Stomach (tissue), 9 donors: Measurements from ENCODE around the gene RBM10. TPM values are rescaled to one million over a fixed set of nuclear protein-coding genes. Genes with fewer than 3 reads are reported as not detected.

Experiments
- DNase-seq, 2 donors: peaks; one replicate each; pipeline versions ENCODE4 v3.0.0 to v3.0.0-alpha.2; 2013 to 2019
- H3K27ac ChIP-seq, 5 donors: fragments of 200-600 bp in 4 of 5; sonication (generic) in 4 of 5; one replicate each; pipeline ENCODE4 v1.5.1; 2013 to 2019; ENCODE audit warnings: mild to moderate bottlenecking in 1 of 5, moderate library complexity in 1 of 5
- H3K27me3 ChIP-seq, 3 donors: fragments of 200-600 bp; sonication (generic); one replicate each; pipeline ENCODE4 v1.5.1; 2017 to 2019; ENCODE audit warnings: mixed run types in 1 of 3
- H3K36me3 ChIP-seq, 4 donors: fragments of 200-600 bp; sonication (generic); 1 replicate in 3 of 4; 2 replicates in 1 of 4; pipeline ENCODE4 v1.5.1; 2016 to 2019
- H3K4me1 ChIP-seq, 4 donors: fragments of 200-600 bp; sonication (generic); one replicate each; pipeline ENCODE4 v1.5.1; 2016 to 2019
- H3K4me3 ChIP-seq, 4 donors: fragments of 200-600 bp; sonication (generic) in 3 of 4; one replicate each; pipeline ENCODE4 v1.5.1; 2016 to 2019; ENCODE audit warnings: mild to moderate bottlenecking in 1 of 4
- H3K9me3 ChIP-seq, 4 donors: fragments of 200-600 bp; sonication (generic); one replicate each; pipeline ENCODE4 v1.5.1; 2016 to 2019
- CTCF ChIP-seq, 7 experiments: fragments of 450-650 bp in 4 of 7; fragments of 200-600 bp in 3 of 7; sonication (generic) in 3 of 7; IDR thresholded peaks; one replicate each; pipeline ENCODE4 v1.5.1; 2016 to 2019; ENCODE audit warnings: antibody characterized with exemption in 7 of 7, control low read depth in 2 of 7, mild to moderate bottlenecking in 1 of 7
- EP300 ChIP-seq: sonication (generic); formaldehyde crosslinking; IDR thresholded peaks from one replicate; pipeline ENCODE4 v1.6.1; 2017; ENCODE audit warnings: antibody characterized with exemption
- POLR2A ChIP-seq, 4 donors: fragments of 450-650 bp; IDR thresholded peaks; one replicate each; pipeline ENCODE4 v1.6.1; 2016; ENCODE audit warnings: antibody characterized with exemption in 4 of 4, control low read depth in 2 of 4, mild to moderate bottlenecking in 1 of 4, moderate library complexity in 1 of 4
- POLR2AphosphoS5 ChIP-seq, 3 donors: sonication (generic); formaldehyde crosslinking; IDR thresholded peaks; one replicate each; pipeline ENCODE4 v1.6.1; 2016; ENCODE audit warnings: antibody characterized with exemption in 3 of 3
- WGBS, 5 donors: extraction: QIAGEN DNeasy Blood & Tissue Kit in 3 of 5; methylation state at CpG; one replicate each; pipeline versions ENCODE4 v1.1.5 to v1.1.7; 2013 to 2018; 5-methylcytosine and 5-hydroxymethylcytosine counted together
- intact Hi-C: fragments of 100-400 bp; cut with DNase I; formaldehyde crosslinking; loops from one replicate; pipeline ENCODE4 v1.15.1; 2023; ENCODE audit warnings: low total_unique reads
- polyA plus RNA-seq, 3 donors: library from polyadenylated mRNA; stranded (reverse); fragments of 200-250 nt; gene quantifications; one replicate each; pipeline ENCODE4 v1.2.3, GENCODE V29; 2013
- total RNA-seq, 5 donors: library from RNA; depleted of rRNA; stranded (reverse); fragments of >200 nt; gene quantifications; one replicate each; pipeline versions ENCODE4 v1.1.0 to v1.2.3, GENCODE V29; 2014 to 2016
- donor health status: healthy with polysubstance abuse.
- donor health status: Bipolar disorder and iron deficiency.
- donor health status: healthy.

The RBM10 gene
- total and polyA plus RNA-seq, 8 donors: 1.8 to 51.3 (median 24.9) TPM

DNA sequence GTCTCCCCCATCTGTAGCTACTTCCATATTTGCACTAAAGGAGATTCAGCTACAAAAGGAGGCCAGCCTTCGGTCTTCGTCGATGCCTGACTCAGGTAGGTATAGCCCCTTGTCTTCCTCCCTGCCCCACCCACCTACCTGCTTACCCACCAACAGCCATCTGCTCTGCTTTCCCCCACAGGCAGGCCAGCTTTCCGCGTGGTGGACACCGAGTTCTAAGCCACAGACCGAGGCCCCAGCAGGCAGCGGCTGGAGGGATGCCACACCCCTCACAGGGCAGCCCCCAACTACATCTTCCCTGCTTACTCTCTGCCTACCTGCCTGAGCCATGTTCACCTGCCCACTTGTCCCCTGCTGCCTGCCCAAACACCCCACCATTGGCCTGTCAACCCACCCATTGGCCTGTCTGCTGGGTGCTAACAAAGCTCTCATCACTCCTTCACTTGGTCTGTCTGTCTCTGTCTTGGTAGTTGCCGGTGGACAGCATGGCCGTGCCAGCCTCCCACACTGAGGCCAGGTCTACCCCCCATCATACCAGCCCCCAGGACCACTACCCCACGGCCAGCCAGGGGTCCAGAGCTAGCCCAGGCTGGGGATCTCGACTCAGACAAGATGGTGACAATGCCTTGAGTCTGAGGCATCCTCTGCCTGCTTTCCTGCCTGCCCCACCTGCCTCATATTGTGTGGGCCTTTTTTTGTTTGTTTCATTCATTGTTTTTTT is 83.7 kb downstream of the RBM10 start:
- 93 to 100% (median 94%) methylated on average over 3 to 12 of the region's 12 CpGs for WGBS, 5 donors
- Histone ChIP-seq H3K4me1 (peaks cover 0 to 7% (median 0%) of the 10 kb centered on the region in 4 donors), H3K4me3 (no peak overlapping the region), H3K36me3 (peaks cover 39 to 61% (median 59%) of the 10 kb centered on the region in 4 donors), H3K9me3 (no peaks in the 10 kb centered on the region), H3K27me3 (peaks cover 0 to 11% (median 0%) of the 10 kb centered on the region in 3 donors), H3K27ac (no peak overlapping the region)
- no peak for DNase-seq
- intact Hi-C loops: no loop called here
- TF ChIP-seq EP300 (no peak), POLR2A (IDR thresholded peaks at IDR 0.05) (no peak), POLR2AphosphoS5 (IDR thresholded peaks at IDR 0.05) (no peak), CTCF (IDR thresholded peaks at IDR 0.05) (no peak)

DNA sequence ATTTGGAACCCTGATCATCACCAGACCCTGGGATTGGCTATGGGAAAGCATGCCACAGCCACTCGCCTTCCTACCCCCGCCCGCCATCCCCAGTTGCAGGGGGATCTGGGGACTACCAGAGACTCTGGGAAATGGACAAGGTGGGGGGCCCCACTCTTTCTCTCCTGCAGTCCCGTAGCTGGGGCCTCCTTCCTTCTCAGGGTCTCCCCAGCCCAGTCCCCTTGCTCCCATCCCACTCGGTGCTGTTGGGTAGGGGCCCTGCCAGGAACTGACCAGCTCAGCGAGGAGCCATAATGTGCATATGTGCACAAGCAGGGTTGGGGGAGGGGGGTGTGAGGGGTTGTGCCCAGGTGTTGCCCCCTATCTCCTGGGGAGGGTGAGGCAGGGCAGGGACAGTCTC is 84.4 kb downstream of the RBM10 start:
- peaks cover 31 to 54% (median 52%) of the 10 kb centered on the region in 4 donors for H3K36me3 ChIP-seq
- peaks cover 0 to 7% (median 0%) of the 10 kb centered on the region in 4 donors for H3K4me1 ChIP-seq
- no peak overlapping the region for H3K4me3 ChIP-seq
- intact Hi-C loops: no loop called here
- peaks cover 0 to 11% (median 0%) of the 10 kb centered on the region in 3 donors for H3K27me3 ChIP-seq
- no peaks in the 10 kb centered on the region for H3K9me3 ChIP-seq
- TF ChIP-seq CTCF (IDR thresholded peaks at IDR 0.05): no peak
- no peak for TF ChIP-seq POLR2A (IDR thresholded peaks at IDR 0.05)
- no peak for TF ChIP-seq POLR2AphosphoS5 (IDR thresholded peaks at IDR 0.05)
- TF ChIP-seq EP300: no peak
- no peak overlapping the region for H3K27ac ChIP-seq
- no peak for DNase-seq
- WGBS, 5 donors: 91 to 100% (median 96%) methylated on average over 3 to 6 of the region's 6 CpGs; no CpG with 5 or more reads in 1 of the 5 donors

DNA sequence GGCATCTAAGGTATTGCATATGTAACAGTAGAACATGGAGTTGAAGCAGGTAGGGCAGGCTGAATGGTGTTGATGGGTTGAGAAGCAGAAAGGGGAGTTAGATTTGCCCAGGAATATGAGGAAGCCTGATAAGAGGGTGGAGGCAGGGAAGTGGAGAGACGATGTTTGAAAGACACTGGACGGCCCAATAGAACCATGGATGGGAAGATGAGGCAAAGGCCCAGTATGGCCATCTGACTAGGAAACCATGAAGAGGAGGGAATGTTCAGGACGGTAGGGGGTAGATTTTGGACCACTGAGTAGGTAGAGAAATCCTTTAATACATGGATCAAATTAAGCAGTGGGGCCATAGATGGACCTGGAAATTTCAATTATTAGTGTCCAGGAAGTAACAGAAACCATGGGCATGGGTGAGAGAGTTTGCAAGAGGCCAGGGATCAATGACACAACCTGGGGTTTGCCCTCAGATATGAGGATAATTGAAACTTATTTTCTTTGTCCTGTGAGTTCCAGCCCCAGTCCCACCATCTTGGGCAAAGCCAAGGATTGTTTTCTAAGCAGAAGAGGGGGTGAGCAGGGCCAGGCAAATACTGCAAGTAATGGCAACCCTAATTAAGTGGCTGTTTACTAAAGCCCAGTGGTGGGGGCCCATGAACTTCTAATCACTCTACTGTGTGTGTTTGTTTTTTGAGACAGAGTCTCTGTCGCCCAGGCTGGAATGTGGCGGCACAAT is 85.3 kb downstream of the RBM10 start:
- Histone ChIP-seq H3K9me3 (no peaks in the 10 kb centered on the region), H3K27me3 (peaks cover 0 to 11% (median 0%) of the 10 kb centered on the region in 3 donors), H3K27ac (no peak overlapping the region), H3K4me1 (peaks cover 0 to 7% (median 0%) of the 10 kb centered on the region in 4 donors), H3K36me3 (peaks cover 23 to 45% (median 43%) of the 10 kb centered on the region in 4 donors), H3K4me3 (no peak overlapping the region)
- intact Hi-C loops: no loop called here
- DNase-seq: no peak
- TF ChIP-seq CTCF (IDR thresholded peaks at IDR 0.05) (no peak), POLR2A (IDR thresholded peaks at IDR 0.05) (no peak), POLR2AphosphoS5 (IDR thresholded peaks at IDR 0.05) (no peak), EP300 (no peak)
- 76 to 93% (median 83%) methylated on average over 5 of the region's 5 CpGs for WGBS, 5 donors

- Histone ChIP-seq H3K9me3 (no peaks in the 10 kb centered on the region), H3K27me3 (peaks cover 0 to 11% (median 0%) of the 10 kb centered on the region in 3 donors), H3K36me3 (peaks cover 16 to 36% (median 34%) of the 10 kb centered on the region in 4 donors), H3K4me1 (peaks cover 0 to 7% (median 0%) of the 10 kb centered on the region in 4 donors), H3K27ac (no peak overlapping the region), H3K4me3 (no peak overlapping the region)
- intact Hi-C loops: no loop called here
- 57 to 73% (median 63%) methylated on average over 1 to 2 of the region's 2 CpGs for WGBS, 5 donors
- DNase-seq: no peak
- TF ChIP-seq POLR2AphosphoS5 (IDR thresholded peaks at IDR 0.05): no peak
Observed at GRCh38 chrX:47231167-47231566, 86.1 kb downstream of the RBM10 start.
